ENCODE data around the gene CDKN2B-AS1. TPM values are rescaled to one million over a fixed set of nuclear protein-coding genes. Genes with fewer than 3 reads are reported as not detected.

CDKN2B-AS1 gene
- total RNA-seq, 1 experiment from 2014 or later: not detected

DNA sequence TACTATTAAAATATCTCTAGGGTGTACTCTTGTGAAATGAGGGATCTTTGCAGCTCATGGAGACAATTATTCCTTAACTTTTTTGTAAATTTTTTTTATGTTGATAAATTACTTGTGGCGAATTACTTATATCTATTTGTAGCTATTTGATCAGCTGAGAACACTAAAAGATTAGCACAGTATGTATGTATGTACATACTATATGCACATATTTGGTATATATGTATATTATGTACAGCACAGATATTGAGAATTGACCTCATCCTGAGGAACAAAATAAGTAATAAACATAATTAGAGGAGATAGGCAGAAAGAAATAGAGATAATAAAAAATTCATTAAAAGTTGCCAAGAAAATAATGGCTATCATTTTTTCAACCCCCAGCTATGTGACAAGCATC, 12.2 kb upstream of the CDKN2B-AS1 start:
- no peak overlapping the region for H3K4me2 ChIP-seq (ENCODE audit: insufficient read depth, insufficient read length, low read length)
- no peak overlapping the region for H2AFZ ChIP-seq (ENCODE audit: low read length)
- no peak overlapping the region for H2BK12ac ChIP-seq (ENCODE audit: insufficient read length, low read depth, low read length)
- no peak overlapping the region for H2BK120ac ChIP-seq (ENCODE audit: low read depth, low read length, poor library complexity, severe bottlenecking)
- DNase-seq: no peak
- H4K5ac ChIP-seq (ENCODE audit: insufficient read length, low read depth, low read length): no peak overlapping the region
- no peak overlapping the region for H3K56ac ChIP-seq (ENCODE audit: insufficient read length, low read depth, low read length)
- H3K4ac ChIP-seq (ENCODE audit: low read depth, low read length): no peak overlapping the region
- H4K91ac ChIP-seq (ENCODE audit: insufficient read length, low read depth, low read length): no peak overlapping the region
- no peaks in the 10 kb centered on the region; the same call in 1 of the 2 replicates for H3K4me1 ChIP-seq (ENCODE audit: insufficient read depth, low read length)
- H3K4me1 Mint-ChIP-seq: peaks cover 0 to 2% of the 10 kb centered on the region in 2 experiments; a peak in 2 of 4 replicates
- WGBS (ENCODE audit: extremely low coverage, insufficient read length, low lambda C conversion rate): no CpG with 5 or more reads among the region's 1 CpG
- no peak overlapping the region for H3K27ac Mint-ChIP-seq
- peaks cover 33% of the 10 kb centered on the region; the same call in 1 of the 2 replicates for H3K27me3 ChIP-seq (ENCODE audit: insufficient read depth, low read length)
- H3K9ac ChIP-seq (ENCODE audit: extremely low read depth, insufficient read length, low read length): no peak overlapping the region
- no peak overlapping the region for H3K27ac ChIP-seq (ENCODE audit: insufficient read length, low read depth, low read length)
- no peak overlapping the region for H3K23ac ChIP-seq (ENCODE audit: insufficient read length, low read depth, low read length)
- H4K20me1 ChIP-seq (ENCODE audit: control insufficient read depth, insufficient read depth, insufficient read length): no peaks in the 10 kb centered on the region
- H3T11ph ChIP-seq (ENCODE audit: low read length): no peak overlapping the region
- TF ChIP-seq, protein P1, sequence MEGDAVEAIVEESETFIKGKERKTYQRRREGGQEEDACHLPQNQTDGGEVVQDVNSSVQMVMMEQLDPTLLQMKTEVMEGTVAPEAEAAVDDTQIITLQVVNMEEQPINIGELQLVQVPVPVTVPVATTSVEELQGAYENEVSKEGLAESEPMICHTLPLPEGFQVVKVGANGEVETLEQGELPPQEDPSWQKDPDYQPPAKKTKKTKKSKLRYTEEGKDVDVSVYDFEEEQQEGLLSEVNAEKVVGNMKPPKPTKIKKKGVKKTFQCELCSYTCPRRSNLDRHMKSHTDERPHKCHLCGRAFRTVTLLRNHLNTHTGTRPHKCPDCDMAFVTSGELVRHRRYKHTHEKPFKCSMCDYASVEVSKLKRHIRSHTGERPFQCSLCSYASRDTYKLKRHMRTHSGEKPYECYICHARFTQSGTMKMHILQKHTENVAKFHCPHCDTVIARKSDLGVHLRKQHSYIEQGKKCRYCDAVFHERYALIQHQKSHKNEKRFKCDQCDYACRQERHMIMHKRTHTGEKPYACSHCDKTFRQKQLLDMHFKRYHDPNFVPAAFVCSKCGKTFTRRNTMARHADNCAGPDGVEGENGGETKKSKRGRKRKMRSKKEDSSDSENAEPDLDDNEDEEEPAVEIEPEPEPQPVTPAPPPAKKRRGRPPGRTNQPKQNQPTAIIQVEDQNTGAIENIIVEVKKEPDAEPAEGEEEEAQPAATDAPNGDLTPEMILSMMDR (conservative IDR thresholded peaks at IDR 0.05): no peak
- H3K4me3 Mint-ChIP-seq: no peak overlapping the region
- no peak overlapping the region for H2BK15ac ChIP-seq (ENCODE audit: low read depth, low read length)
- peaks cover 95% of the 10 kb centered on the region for H3K27me3 Mint-ChIP-seq (ENCODE audit: low read depth)
- no peaks in the 10 kb centered on the region for H3K23me2 ChIP-seq (ENCODE audit: insufficient read length, low read depth, low read length, poor library complexity, severe bottlenecking)
- H3K14ac ChIP-seq (ENCODE audit: insufficient read depth, low read length): no peak overlapping the region
- no peak overlapping the region for H3K18ac ChIP-seq (ENCODE audit: insufficient read length, low read depth, low read length)
- no peak overlapping the region for H2BK5ac ChIP-seq (ENCODE audit: insufficient read length, low read length)
- no peak overlapping the region for H2BK20ac ChIP-seq (ENCODE audit: low read depth, low read length, poor library complexity, severe bottlenecking)
- H3K79me2 ChIP-seq (ENCODE audit: insufficient read depth, low read length): no peaks in the 10 kb centered on the region
- H2AK5ac ChIP-seq (ENCODE audit: insufficient read length, low read length): no peak overlapping the region
- H3K9me3 Mint-ChIP-seq: no peaks in the 10 kb centered on the region; a peak in 2 of 5 replicates
- H3K79me1 ChIP-seq (ENCODE audit: insufficient read depth, low read depth, low read length, poor library complexity, severe bottlenecking): no peaks in the 10 kb centered on the region
- H3K36me3 Mint-ChIP-seq (ENCODE audit: insufficient read depth in 1 of 3, low read depth in 3 of 3): no peaks in the 10 kb centered on the region
- H4K8ac ChIP-seq (replicated peaks; ENCODE audit: insufficient read length, low read depth, low read length): no peak overlapping the region
- H3K9me3 ChIP-seq (ENCODE audit: control insufficient read depth, low read depth, low read length): no peaks in the 10 kb centered on the region

Data from H9 (cell line).